GM12878 (cell line): ENCODE results near the gene APCDD1. TPM values are rescaled to one million over a fixed set of nuclear protein-coding genes. Genes with fewer than 3 reads are reported as not detected.
"Not testable (repeated sequence)": the region's sequence is repeated elsewhere in the genome, so short reads cannot be mapped to it uniquely, and the experiment has no call there.

Source experiments
- ATAC-seq: fragments of 200-7000 bp; cut with Tn5 transposase; 3 replicates; pipeline ENCODE4 v1.9.1; 2020; ENCODE audit warnings: mild to moderate bottlenecking, moderate library complexity
- BruUV-seq: library from RNA; stranded (reverse); fragments of 400-500 nt; replicated peaks from 2 replicates; lab custom pipeline; 2021; lab: Mats Ljungman, UMichigan
- CTCF ChIA-PET: fragments of 300-600 bp; sonication (Branson Sonifier 250); formaldehyde crosslinking; extraction: SDS; loops from one replicate; lab custom pipeline; 2021; ENCODE audit warnings: inconsistent platforms; lab: Yijun Ruan, JAX
- POLR2A ChIA-PET: fragments of 350-600 bp; formaldehyde crosslinking; extraction: SDS; loops from one replicate; lab custom pipeline; 2021; ENCODE audit warnings: inconsistent platforms; lab: Charles Lee
- RAD21 ChIA-PET: fragments of 300-600 bp; sonication (Branson Sonifier 250); formaldehyde crosslinking; loops from one replicate; lab custom pipeline; 2023; ENCODE audit warnings: antibody characterized with exemption; ENCODE audit not compliant: unreplicated experiment; lab: Charles Lee
- SMC1A ChIA-PET: fragments of 300-600 bp; sonication (Branson Sonifier 250); formaldehyde crosslinking; loops from one replicate; lab custom pipeline; 2023; ENCODE audit not compliant: unreplicated experiment, uncharacterized antibody; lab: Charles Lee
- DNase-seq: peaks from one replicate; pipeline ENCODE4 v3.0.0-alpha.2; 2011; ENCODE audit warnings: low read depth, low spot score
- FAIRE-seq: peaks from 3 replicates; lab custom pipeline; 2011; peaks lifted over from hg19 to GRCh38; lab: Jason Lieb, UNC
- H2AFZ ChIP-seq: 2 replicates; pipeline ENCODE4 v1.6.0; 2011; ENCODE audit warnings: low read depth, low read length, control low read depth; ENCODE audit not compliant: control insufficient read depth
- H3K27ac ChIP-seq: 2 replicates; pipeline ENCODE4 v1.5.1; 2011; ENCODE audit warnings: control low read depth; ENCODE audit not compliant: control insufficient read depth, insufficient read depth
- H3K27me3 ChIP-seq, 2 experiments: replicated peaks in 1 of 2; 2 replicates each; pipeline versions ENCODE4 v1.6.0 to v1.6.1; 2011; ENCODE audit warnings: low read length in 1 of 2; ENCODE audit not compliant: control insufficient read depth in 2 of 2, insufficient read depth in 2 of 2
- H3K36me3 ChIP-seq, 2 experiments: 2 replicates each; pipeline ENCODE4 v1.5.1; 2011; ENCODE audit warnings: low read length in 1 of 2; ENCODE audit not compliant: control insufficient read depth in 2 of 2, insufficient read depth in 2 of 2
- H3K4me1 ChIP-seq: 2 replicates; pipeline ENCODE4 v1.6.1; 2011; ENCODE audit warnings: mild to moderate bottlenecking, low read length, moderate library complexity, mixed read lengths; ENCODE audit not compliant: control insufficient read depth, insufficient read depth
- H3K4me2 ChIP-seq: 2 replicates; pipeline ENCODE4 v1.6.0; 2011; ENCODE audit warnings: control low read depth; ENCODE audit not compliant: control insufficient read depth, insufficient read depth
- H3K4me3 ChIP-seq: fragments of 200-600 bp; sonication (generic); 2 replicates; pipeline ENCODE4 v1.5.1; 2016
- H3K79me2 ChIP-seq: 2 replicates; pipeline ENCODE4 v1.6.0; 2011; ENCODE audit warnings: low read length; ENCODE audit not compliant: control insufficient read depth, insufficient read depth
- H3K9ac ChIP-seq: 2 replicates; pipeline ENCODE4 v1.8.0; 2011; ENCODE audit warnings: low read length, control low read depth, mixed read lengths; ENCODE audit not compliant: control insufficient read depth, insufficient read depth
- H3K9me3 ChIP-seq: replicated peaks from 3 replicates; pipeline ENCODE4 v1.5.1; 2011; ENCODE audit warnings: mild to moderate bottlenecking, low read length; ENCODE audit not compliant: control insufficient read depth, insufficient read depth
- H4K20me1 ChIP-seq: 2 replicates; pipeline ENCODE4 v1.6.0; 2011; ENCODE audit not compliant: control insufficient read depth, insufficient read depth
- E2F8 ChIP-seq: fragments of 450-650 bp; IDR thresholded peaks from 2 replicates; pipeline ENCODE4 v1.6.1; 2018; ENCODE audit warnings: mild to moderate bottlenecking, low read depth, moderate library complexity; ENCODE audit not compliant: partially characterized antibody
- GABPA ChIP-seq: IDR thresholded peaks from 2 replicates; pipeline ENCODE4 v1.6.1; 2014; ENCODE audit warnings: antibody characterized with exemption, low read depth, mild to moderate bottlenecking, inconsistent platforms
- PRDM15 ChIP-seq: fragments of 450-650 bp; formaldehyde crosslinking; IDR thresholded peaks from 2 replicates; pipeline ENCODE4 v1.4.0; 2020; ENCODE audit warnings: mild to moderate bottlenecking, moderate library complexity
- SIX5 ChIP-seq: IDR thresholded peaks from 2 replicates; pipeline ENCODE4 v1.6.1; 2011; ENCODE audit warnings: mild to moderate bottlenecking, low read depth, low read length, moderate library complexity; ENCODE audit not compliant: severe bottlenecking
- SMARCA5 ChIP-seq: fragments of 450-650 bp; IDR thresholded peaks from 2 replicates; pipeline ENCODE4 v1.6.1; 2017; ENCODE audit warnings: mild to moderate bottlenecking
- TAF1 ChIP-seq: IDR thresholded peaks from 2 replicates; pipeline ENCODE4 v1.6.1; 2011; ENCODE audit warnings: mild to moderate bottlenecking, low read depth, low read length, borderline replicate concordance
- ZZZ3 ChIP-seq: IDR thresholded peaks from 2 replicates; pipeline ENCODE4 v1.6.1; 2011; ENCODE audit warnings: low read depth; ENCODE audit not compliant: control insufficient read depth, insufficient read length
- WGBS: methylation state at CpG from one replicate; pipeline ENCODE4 v1.1.6; 2016; ENCODE audit warnings: low lambda C conversion rate; ENCODE audit not compliant: insufficient replicate concordance, insufficient coverage; ENCODE audit errors: missing lambda C conversion rate; 5-methylcytosine and 5-hydroxymethylcytosine counted together
- in situ Hi-C: fragments of 300-500 bp; cut with MboI; formaldehyde crosslinking; loops from 9 replicates; pipeline ENCODE4 v1.14.3; 2018; ENCODE audit warnings: mixed read lengths
- intact Hi-C: fragments of 100-400 bp; cut with micrococcal nuclease; formaldehyde crosslinking; loops from one replicate; pipeline ENCODE4 v1.14.2; 2022; ENCODE audit not compliant: unreplicated experiment
- polyA plus RNA-seq, 11 experiments: library from polyadenylated mRNA; depleted of rRNA in 4 of 11; unstranded in 6 of 11; stranded (reverse) in 5 of 11; fragments of >200 nt; fragmentation: Nextera tagmentation in 4 of 11; fragmentation: Illumina TruSeq in 1 of 11; extraction: Ambion mirVana in 4 of 11; extraction: Trizol in 1 of 11; gene quantifications; 1 replicate in 1 of 11; 2 replicates in 10 of 11; pipeline versions ENCODE4 v1.2.1 to v1.2.3, GENCODE V29; 2011 to 2016; ENCODE audit warnings: inconsistent platforms in 2 of 11, missing spikeins in 2 of 11, low read depth in 1 of 11
- total RNA-seq, 4 experiments: library from RNA; depleted of rRNA in 3 of 4; stranded (reverse); fragments of >200 nt in 3 of 4; fragmentation: Illumina TruSeq in 1 of 4; extraction: Trizol in 1 of 4; gene quantifications; 2 replicates each; pipeline versions ENCODE4 v1.2.1 to v1.2.3, GENCODE V29; 2013 to 2021

The APCDD1 gene
- total and polyA plus RNA-seq, 10 of the 15 experiments (the other 5 are each of a cell fraction or from before 2014, with no cell fraction given), result not detected

GRCh38 chr18:10504723-10505122 lies 50.3 kb downstream of the APCDD1 start (continued):
- TF ChIP-seq SIX5, result no peak
- no peak for TF ChIP-seq SMARCA5

- POLR2A ChIA-PET, H3K4me3 ChIP-seq, H3K27ac ChIP-seq, RAD21 ChIA-PET, H3K27me3 ChIP-seq, H2AFZ ChIP-seq, SMC1A ChIA-PET, intact Hi-C loops, ATAC-seq, CTCF ChIA-PET, FAIRE-seq, H3K4me2 ChIP-seq, DNase-seq, H3K4me1 ChIP-seq, H3K36me3 ChIP-seq, H3K9me3 ChIP-seq, in situ Hi-C loops, H3K9ac ChIP-seq, H4K20me1 ChIP-seq, BruUV-seq, H3K79me2 ChIP-seq: not testable (repeated sequence)
- WGBS, result 84% methylated on average over 8 of the region's 19 CpGs
These were observed 51.5 kb downstream of the APCDD1 start for GRCh38 chr18:10505892-10506291.

GRCh38 chr18:10508591-10508990 lies 54.2 kb downstream of the APCDD1 start:
- no TSS peak for BruUV-seq
- no peaks in the 10 kb centered on the region; a peak in 1 of 4 replicates for H3K27me3 ChIP-seq
- H3K36me3 ChIP-seq, result no peaks in the 10 kb centered on the region
- H3K79me2 ChIP-seq, result no peaks in the 10 kb centered on the region
- POLR2A ChIA-PET, result no interaction called here
- H3K27ac ChIP-seq, result no peak overlapping the region
- no peaks in the 10 kb centered on the region; the same call in 2 of the 3 replicates for H3K9me3 ChIP-seq
- SMC1A ChIA-PET, result no interaction called here
- no peak for ATAC-seq
- in situ Hi-C loops, result no loop called here
- CTCF ChIA-PET, result interaction anchor here (1.2 to 1.3 kb wide), 2 partner anchors 10 to 71 kb away, joined by 3 to 7 read pairs; no protein-coding TSS in a partner anchor
- no peaks in the 10 kb centered on the region for H4K20me1 ChIP-seq
- no peaks in the 10 kb centered on the region for H3K4me1 ChIP-seq
- H3K4me2 ChIP-seq, result no peak overlapping the region
- FAIRE-seq, result no peak
- H2AFZ ChIP-seq, result no peak overlapping the region
- no peak overlapping the region for H3K4me3 ChIP-seq
- RAD21 ChIA-PET, result no interaction called here
- DNase-seq, result no peak
- intact Hi-C loops, result no loop called here
- no peak overlapping the region for H3K9ac ChIP-seq
- TF ChIP-seq TAF1, result no peak
- no peak for TF ChIP-seq PRDM15 (CRISPR knock-in tag)
- no peak for TF ChIP-seq GABPA
- no peak for TF ChIP-seq ZZZ3
- no peak for TF ChIP-seq E2F8
